NCI-H2171 treated with DMSO at 0.1 percent for 48 hours (cell line): ENCODE results near the gene FBP1.

ENCODE experiments used
- DNase-seq: peaks from one replicate; lab custom pipeline; 2025; lab: John Stamatoyannopoulos, UW

FBP1 gene

GRCh38 chr9:94656200-94656599 lies 16.9 kb upstream of the FBP1 start:
- DNase-seq = no peak

- no peak for DNase-seq
These were observed 16.4 kb upstream of the FBP1 start for GRCh38 chr9:94655739-94656138.

GRCh38 chr9:94654165-94654894 lies 15.0 kb upstream of the FBP1 start:
- no peak for DNase-seq

GRCh38 chr9:94650949-94651348 lies 11.6 kb upstream of the FBP1 start:
- DNase-seq = no peak

GRCh38 chr9:94649100-94649819 lies 9.9 kb upstream of the FBP1 start:
- DNase-seq = no peak

- DNase-seq = no peak
These were observed 8.9 kb upstream of the FBP1 start for GRCh38 chr9:94648185-94648584.

- DNase-seq = peak; percentile 60
These were observed 6.6 kb upstream of the FBP1 start for GRCh38 chr9:94645901-94646300.

- DNase-seq = no peak
These were observed 5.2 kb upstream of the FBP1 start for GRCh38 chr9:94644543-94644942.

- no peak for DNase-seq
These were observed 4.4 kb upstream of the FBP1 start for GRCh38 chr9:94643741-94644140.

GRCh38 chr9:94643176-94643575 lies 3.9 kb upstream of the FBP1 start:
- no peak for DNase-seq

- no peak for DNase-seq
These were observed 3.2 kb upstream of the FBP1 start for GRCh38 chr9:94642501-94642900.

- DNase-seq = no peak
These were observed 670 bp upstream of the FBP1 start for GRCh38 chr9:94639999-94640376.

GRCh38 chr9:94638335-94639060 lies 820 bp downstream of the FBP1 start:
- no peak for DNase-seq

- DNase-seq = no peak
These were observed 6.6 kb downstream of the FBP1 start for GRCh38 chr9:94632737-94633136.

- DNase-seq = no peak
These were observed 7.7 kb downstream of the FBP1 start for GRCh38 chr9:94631599-94631998.

GRCh38 chr9:94630833-94631232 lies 8.5 kb downstream of the FBP1 start:
- DNase-seq = no peak

- DNase-seq = no peak
These were observed 9.0 kb downstream of the FBP1 start for GRCh38 chr9:94630281-94630680.

- no peak for DNase-seq
These were observed 12.0 kb downstream of the FBP1 start for GRCh38 chr9:94627287-94627686.

GRCh38 chr9:94625835-94626234 lies 13.5 kb downstream of the FBP1 start:
- no peak for DNase-seq

- no peak for DNase-seq
These were observed 14.7 kb downstream of the FBP1 start for GRCh38 chr9:94624629-94625028.

- DNase-seq = peak; percentile 22
These were observed 16.1 kb downstream of the FBP1 start for GRCh38 chr9:94623253-94623652.

GRCh38 chr9:94622087-94622800 lies 17.1 kb downstream of the FBP1 start:
- DNase-seq = no peak
